ENCODE measurements around the gene ZFHX3.

GRCh38 chr16:72807245-72807644, 240.7 kb downstream of the ZFHX3 start:
- TF ChIP-seq CTCF (conservative IDR thresholded peaks at IDR 0.05; ENCODE audit: low read depth, low read length) (no peak), EZH2 (IDR thresholded peaks at IDR 0.05; ENCODE audit: borderline replicate concordance, low read depth, low read length, poor library complexity, severe bottlenecking) (no peak)

Measured in A673 (cell line).